ENCODE measurements around the gene GUCA2A.

- TF ChIP-seq CTCF (IDR thresholded peaks at IDR 0.05), result no peak
- TF ChIP-seq ZFX (IDR thresholded peaks at IDR 0.05; ENCODE audit: borderline replicate concordance), result no peak
Measured at GRCh38 chr1:42145389-42145716, 19.2 kb downstream of the GUCA2A start.

All from 22Rv1 (cell line).